ENCODE results near the gene SUPT16H. TPM values are rescaled to one million over a fixed set of nuclear protein-coding genes. Genes with fewer than 3 reads are reported as not detected.

Gene SUPT16H
- total RNA-seq, 1 experiment from 2014 or later, result 210 TPM

- no peaks in the 10 kb centered on the region for H3K4me1 ChIP-seq (ENCODE audit: insufficient read depth, low read length)
- no peak for TF ChIP-seq CTCF (conservative IDR thresholded peaks at IDR 0.05)
- H3K4ac ChIP-seq (ENCODE audit: low read depth, low read length), result no peak overlapping the region
- no CpG with 5 or more reads among the region's 9 CpGs for WGBS (ENCODE audit: extremely low coverage, insufficient read length, low lambda C conversion rate)
- H2BK12ac ChIP-seq (ENCODE audit: insufficient read length, low read depth, low read length), result no peak overlapping the region
- H3K79me2 ChIP-seq (ENCODE audit: insufficient read depth, low read length), result no peaks in the 10 kb centered on the region
- H3K14ac ChIP-seq (ENCODE audit: insufficient read depth, low read length), result no peak overlapping the region
- no peaks in the 10 kb centered on the region for H3K79me1 ChIP-seq (ENCODE audit: insufficient read depth, low read depth, low read length, poor library complexity, severe bottlenecking)
- H2BK5ac ChIP-seq (ENCODE audit: insufficient read length, low read length), result no peak overlapping the region
- H3K9ac ChIP-seq (ENCODE audit: extremely low read depth, insufficient read length, low read length), result no peak overlapping the region
- no peak overlapping the region for H2BK15ac ChIP-seq (ENCODE audit: low read depth, low read length)
- H3K27ac ChIP-seq (ENCODE audit: insufficient read length, low read depth, low read length), result no peak overlapping the region
- no peaks in the 10 kb centered on the region for H3K23me2 ChIP-seq (ENCODE audit: insufficient read length, low read depth, low read length, poor library complexity, severe bottlenecking)
- Mint-ChIP-seq H3K4me3 (no peak overlapping the region; a peak in 1 of 5 replicates), H3K9me3 (no peaks in the 10 kb centered on the region), H3K27ac (peak overlapping the region in 2 of 3 experiments; percentile 26 to 35; a peak in 3 of 7 replicates), H3K36me3 (ENCODE audit: insufficient read depth in 1 of 3, low read depth in 3 of 3) (peaks cover 44 to 70% (median 60%) of the 10 kb centered on the region in 3 experiments), H3K27me3 (ENCODE audit: low read depth) (no peaks in the 10 kb centered on the region; the same call in 1 of the 2 replicates), H3K4me1 (peaks cover 6% of the 10 kb centered on the region in 2 experiments)
- H3K9me3 ChIP-seq (ENCODE audit: control insufficient read depth, low read depth, low read length), result no peaks in the 10 kb centered on the region
- no peak overlapping the region for H2AK5ac ChIP-seq (ENCODE audit: insufficient read length, low read length)
- no peaks in the 10 kb centered on the region for H4K20me1 ChIP-seq (ENCODE audit: control insufficient read depth, insufficient read depth, insufficient read length)
- H4K91ac ChIP-seq (ENCODE audit: insufficient read length, low read depth, low read length), result no peak overlapping the region
- no peak overlapping the region for H3K4me2 ChIP-seq (ENCODE audit: insufficient read depth, insufficient read length, low read length)
- H2AFZ ChIP-seq (ENCODE audit: low read length), result no peak overlapping the region
- no peak overlapping the region for H4K8ac ChIP-seq (replicated peaks; ENCODE audit: insufficient read length, low read depth, low read length)
- no peaks in the 10 kb centered on the region for H3K27me3 ChIP-seq (ENCODE audit: insufficient read depth, low read length)
- no peak overlapping the region for H2BK120ac ChIP-seq (ENCODE audit: low read depth, low read length, poor library complexity, severe bottlenecking)
- H4K5ac ChIP-seq (ENCODE audit: insufficient read length, low read depth, low read length), result no peak overlapping the region
- no peak overlapping the region for H2BK20ac ChIP-seq (ENCODE audit: low read depth, low read length, poor library complexity, severe bottlenecking)
- no peak for DNase-seq
- H3K23ac ChIP-seq (ENCODE audit: insufficient read length, low read depth, low read length), result no peak overlapping the region
- no peak overlapping the region for H3K18ac ChIP-seq (ENCODE audit: insufficient read length, low read depth, low read length)
- H3K56ac ChIP-seq (ENCODE audit: insufficient read length, low read depth, low read length), result no peak overlapping the region
- H3T11ph ChIP-seq (ENCODE audit: low read length), result no peak overlapping the region
Observed at GRCh38 chr14:21352587-21352986, 31.2 kb downstream of the SUPT16H start.
